Right atrium auricular region (tissue), 2 donors: ENCODE measurements around the gene ANTXR1. TPM values are rescaled to one million over a fixed set of nuclear protein-coding genes. Genes with fewer than 3 reads are reported as not detected.

Experiments
- microRNA-seq, 2 donors: library from miRNA; unstranded; fragments of <30 nt; microRNA quantifications; one replicate each; pipeline ENCODE4, GENCODE V29; 2016 to 2017; ENCODE audit warnings: borderline number of aligned reads in 2 of 2, borderline replicate concordance in 1 of 2
- total RNA-seq, 2 donors: library from RNA; depleted of rRNA; stranded (reverse); fragments of >200 nt; gene quantifications; one replicate each; pipeline ENCODE4 v1.1.0, GENCODE V29; 2016

ANTXR1 gene
- total RNA-seq, 2 donors from 2014 or later = 27.3 to 52.2 TPM

Small RNA genes within 50 kb of the gene (microRNA-seq; reads per million reads assigned to microRNA genes)
- gene MIR3126 = 1.4 to 2.8 reads per million in 2 donors

Other genes with a start within 250 kb of the ANTXR1 start
- gene BMP10, start 141.8 kb upstream of the ANTXR1 start, total RNA-seq = 1,000 to 10,000 TPM in 1 of 2 donors, 1 to 10 TPM in 1; 1.9 to 5,642 TPM
- not detected for gene GKN2, start 60.3 kb upstream of the ANTXR1 start, total RNA-seq
- not detected for gene GKN1, start 38.5 kb upstream of the ANTXR1 start, total RNA-seq